OCI-LY7 (cell line): ENCODE results near the gene NPC2. TPM values are rescaled to one million over a fixed set of nuclear protein-coding genes. Genes with fewer than 3 reads are reported as not detected.

Experiments
- BruUV-seq: library from RNA; stranded (reverse); fragments of 400-500 nt; replicated peaks from 2 replicates; lab custom pipeline; 2021; lab: Mats Ljungman, UMichigan
- CTCF ChIA-PET: fragments of 300-600 bp; sonication (Branson Sonifier 250); formaldehyde crosslinking; loops from one replicate; lab custom pipeline; 2022; ENCODE audit warnings: antibody characterized with exemption; ENCODE audit not compliant: unreplicated experiment; lab: Charles Lee
- POLR2A ChIA-PET: fragments of 300-600 bp; sonication (Branson Sonifier 250); formaldehyde crosslinking; loops from one replicate; lab custom pipeline; 2022; ENCODE audit warnings: antibody characterized with exemption; lab: Charles Lee
- DNase-seq: peaks from one replicate; pipeline ENCODE4 v3.0.0-alpha.2; 2015; ENCODE audit warnings: low spot score
- H2AFZ ChIP-seq: fragments of 200-600 bp; sonication (generic), shearing (Covaris generic); 2 replicates; pipeline ENCODE4 v1.6.1; 2014; ENCODE audit warnings: mild to moderate bottlenecking, antibody characterized with exemption, low read length, moderate library complexity
- H3K27ac ChIP-seq: fragments of 200-600 bp; sonication (generic); 2 replicates; pipeline ENCODE4 v1.5.1; 2014; ENCODE audit warnings: mixed run types, low read depth, mild to moderate bottlenecking, moderate library complexity, low read length, inconsistent platforms; ENCODE audit not compliant: poor library complexity, severe bottlenecking
- H3K36me3 ChIP-seq: fragments of 200-600 bp; sonication (generic); 2 replicates; pipeline ENCODE4 v1.6.1; 2014; ENCODE audit warnings: mild to moderate bottlenecking, antibody characterized with exemption, low read length, moderate library complexity, mixed read lengths; ENCODE audit not compliant: insufficient read depth
- H3K4me1 ChIP-seq: fragments of 200-600 bp; sonication (generic); 2 replicates; pipeline ENCODE4 v1.5.1; 2014; ENCODE audit warnings: mild to moderate bottlenecking, low read length; ENCODE audit not compliant: insufficient read depth, poor library complexity, severe bottlenecking
- H3K4me2 ChIP-seq: fragments of 200-600 bp; sonication (generic); 2 replicates; pipeline ENCODE4 v1.6.1; 2014; ENCODE audit warnings: mild to moderate bottlenecking, low read length
- H3K4me3 ChIP-seq: fragments of 200-600 bp; sonication (generic); 2 replicates; pipeline ENCODE4 v1.5.1; 2014; ENCODE audit warnings: mild to moderate bottlenecking, low read depth, low read length; ENCODE audit not compliant: poor library complexity, severe bottlenecking
- H3K79me2 ChIP-seq: fragments of 200-600 bp; sonication (generic); 2 replicates; pipeline ENCODE4 v1.6.1; 2016; ENCODE audit warnings: low read depth, mild to moderate bottlenecking, low read length, moderate library complexity, mixed read lengths; ENCODE audit not compliant: insufficient read depth
- H3K9me2 ChIP-seq: fragments of 200-600 bp; sonication (generic); 2 replicates; pipeline ENCODE4 v1.6.1; 2016; ENCODE audit warnings: mild to moderate bottlenecking, low read length, mixed read lengths; ENCODE audit not compliant: insufficient read depth
- H3K9me3 ChIP-seq: fragments of 200-600 bp; sonication (generic); 2 replicates; pipeline ENCODE4 v1.6.1; 2014; ENCODE audit warnings: mild to moderate bottlenecking, mixed run types, low read length, mixed read lengths
- H4K20me1 ChIP-seq: fragments of 200-600 bp; sonication (generic); 2 replicates; pipeline ENCODE4 v1.6.1; 2014; ENCODE audit warnings: mild to moderate bottlenecking, antibody characterized with exemption, low read length, moderate library complexity, mixed read lengths; ENCODE audit not compliant: insufficient read depth
- EZH2phosphoT487 ChIP-seq: fragments of 200-600 bp; sonication (generic); IDR thresholded peaks from 2 replicates; pipeline ENCODE4 v1.6.1; 2018; ENCODE audit warnings: low read depth, borderline replicate concordance, mild to moderate bottlenecking, mixed run types, antibody characterized with exemption, low read length, moderate library complexity, mixed read lengths
- intact Hi-C: fragments of 100-400 bp; cut with micrococcal nuclease; formaldehyde crosslinking; loops from one replicate; pipeline ENCODE4 v1.10.0; 2022; ENCODE audit not compliant: unreplicated experiment
- total RNA-seq, 2 experiments: library from RNA; depleted of rRNA in 1 of 2; stranded (reverse); fragments of >200 nt in 1 of 2; shearing (Covaris generic) in 1 of 2; gene quantifications; 2 replicates each; pipeline ENCODE4 v1.2.3, GENCODE V29; 2014 to 2022
- TF ChIP-seq, protein P1 (sequence below): fragments of 200-600 bp; sonication (generic); conservative IDR thresholded peaks from 2 replicates; pipeline ENCODE4 v1.5.1; 2014; ENCODE audit warnings: mild to moderate bottlenecking, antibody characterized with exemption, low read length, moderate library complexity, mixed read lengths

Gene NPC2
- total RNA-seq, 2 experiments from 2014 or later: 37.8 to 80.8 TPM

DNA sequence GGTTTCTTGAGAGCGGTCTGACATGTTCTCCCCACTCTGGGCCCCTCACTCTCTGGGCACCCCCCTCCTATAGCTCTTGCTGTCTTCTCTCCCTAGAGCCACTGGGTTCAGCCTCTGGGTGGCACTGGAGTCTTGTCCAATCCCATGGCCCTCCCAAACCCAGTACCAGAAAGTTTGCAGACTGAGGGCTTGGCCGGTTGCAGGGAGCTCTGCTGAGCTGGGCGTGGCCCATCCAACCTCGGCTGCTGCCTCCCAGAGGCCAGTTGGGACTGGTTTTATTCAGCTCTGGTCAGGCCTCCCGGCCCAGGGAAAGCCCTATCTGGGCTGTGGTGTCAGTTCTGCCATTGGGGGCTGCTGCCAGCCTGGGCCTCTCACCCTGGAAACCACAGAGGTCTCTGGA lies 38.4 kb upstream of the NPC2 start:
- ChIA-PET POLR2A (interaction anchor here (0.6 kb wide), 1 partner anchor 1116 kb away, joined by 3 read pairs; no protein-coding TSS in a partner anchor), CTCF (no interaction called here)
- Histone ChIP-seq H3K79me2 (no peaks in the 10 kb centered on the region), H3K9me3 (no peaks in the 10 kb centered on the region), H3K27ac (no peak overlapping the region), H2AFZ (no peak overlapping the region), H3K9me2 (no peaks in the 10 kb centered on the region), H3K4me2 (no peak overlapping the region), H3K4me3 (no peak overlapping the region), H3K36me3 (no peaks in the 10 kb centered on the region), H3K4me1 (peaks cover 4% of the 10 kb centered on the region), H4K20me1 (no peaks in the 10 kb centered on the region)
- TF ChIP-seq EZH2phosphoT487: no peak
- TF ChIP-seq, protein P1, sequence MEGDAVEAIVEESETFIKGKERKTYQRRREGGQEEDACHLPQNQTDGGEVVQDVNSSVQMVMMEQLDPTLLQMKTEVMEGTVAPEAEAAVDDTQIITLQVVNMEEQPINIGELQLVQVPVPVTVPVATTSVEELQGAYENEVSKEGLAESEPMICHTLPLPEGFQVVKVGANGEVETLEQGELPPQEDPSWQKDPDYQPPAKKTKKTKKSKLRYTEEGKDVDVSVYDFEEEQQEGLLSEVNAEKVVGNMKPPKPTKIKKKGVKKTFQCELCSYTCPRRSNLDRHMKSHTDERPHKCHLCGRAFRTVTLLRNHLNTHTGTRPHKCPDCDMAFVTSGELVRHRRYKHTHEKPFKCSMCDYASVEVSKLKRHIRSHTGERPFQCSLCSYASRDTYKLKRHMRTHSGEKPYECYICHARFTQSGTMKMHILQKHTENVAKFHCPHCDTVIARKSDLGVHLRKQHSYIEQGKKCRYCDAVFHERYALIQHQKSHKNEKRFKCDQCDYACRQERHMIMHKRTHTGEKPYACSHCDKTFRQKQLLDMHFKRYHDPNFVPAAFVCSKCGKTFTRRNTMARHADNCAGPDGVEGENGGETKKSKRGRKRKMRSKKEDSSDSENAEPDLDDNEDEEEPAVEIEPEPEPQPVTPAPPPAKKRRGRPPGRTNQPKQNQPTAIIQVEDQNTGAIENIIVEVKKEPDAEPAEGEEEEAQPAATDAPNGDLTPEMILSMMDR: 0 out of 2 replicates have a peak, but pooled peaks have one; percentile 20
- intact Hi-C loops: no loop called here
- DNase-seq: no peak
- no TSS peak for BruUV-seq

GRCh38 chr14:74531006-74531405 lies 37.9 kb upstream of the NPC2 start:
- Histone ChIP-seq H3K4me1 (peaks cover 8% of the 10 kb centered on the region), H4K20me1 (no peaks in the 10 kb centered on the region), H3K27ac (no peak overlapping the region), H3K4me3 (no peak overlapping the region), H2AFZ (no peak overlapping the region), H3K4me2 (no peak overlapping the region), H3K9me3 (no peaks in the 10 kb centered on the region), H3K9me2 (no peaks in the 10 kb centered on the region), H3K79me2 (no peaks in the 10 kb centered on the region), H3K36me3 (no peaks in the 10 kb centered on the region)
- ChIA-PET POLR2A (interaction anchor here (0.6 kb wide), 1 partner anchor 1115 kb away, joined by 3 read pairs; no protein-coding TSS in a partner anchor), CTCF (no interaction called here)
- no TSS peak for BruUV-seq
- TF ChIP-seq EZH2phosphoT487: no peak
- TF ChIP-seq, protein P1: no peak
- DNase-seq: no peak
- intact Hi-C loops: no loop called here

DNA sequence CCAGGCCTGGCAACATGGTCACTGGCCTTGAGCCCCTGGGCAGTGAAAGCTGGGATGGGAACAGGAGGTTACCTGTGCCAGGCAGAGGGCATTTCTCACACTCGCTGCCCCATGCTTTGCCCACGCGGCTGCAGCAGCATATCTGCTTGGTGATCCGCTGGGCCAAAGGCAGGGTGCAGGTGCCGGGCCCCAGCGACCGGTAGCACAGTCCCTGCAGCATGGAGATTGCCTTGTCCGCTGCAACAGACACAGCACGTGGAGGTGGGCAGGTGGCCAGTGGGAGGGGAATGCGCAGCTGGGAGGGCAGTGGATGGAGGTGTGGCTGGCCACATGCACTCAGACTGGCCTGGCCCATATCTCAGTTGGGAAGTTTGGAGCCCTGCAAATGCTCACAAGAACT lies 35.8 kb upstream of the NPC2 start:
- ChIA-PET POLR2A (interaction anchor here (0.5 kb wide), 1 partner anchor 162 kb away, joined by 6 read pairs; no protein-coding TSS in a partner anchor), CTCF (interaction anchor here (0.7 kb wide), 1 partner anchor 70 kb away, joined by 3 read pairs; no protein-coding TSS in a partner anchor)
- Histone ChIP-seq H3K9me3 (no peaks in the 10 kb centered on the region), H3K27ac (no peak overlapping the region), H3K36me3 (no peaks in the 10 kb centered on the region), H3K4me1 (peaks cover 21% of the 10 kb centered on the region), H3K4me3 (no peak overlapping the region), H3K4me2 (no peak overlapping the region), H2AFZ (no peak overlapping the region), H3K9me2 (no peaks in the 10 kb centered on the region), H4K20me1 (no peaks in the 10 kb centered on the region), H3K79me2 (no peaks in the 10 kb centered on the region)
- intact Hi-C loops: no loop called here
- TF ChIP-seq, protein P1: no peak
- BruUV-seq: no TSS peak
- no peak for DNase-seq
